Measurements from ENCODE around the gene DMWD.

The DMWD gene, protein sequence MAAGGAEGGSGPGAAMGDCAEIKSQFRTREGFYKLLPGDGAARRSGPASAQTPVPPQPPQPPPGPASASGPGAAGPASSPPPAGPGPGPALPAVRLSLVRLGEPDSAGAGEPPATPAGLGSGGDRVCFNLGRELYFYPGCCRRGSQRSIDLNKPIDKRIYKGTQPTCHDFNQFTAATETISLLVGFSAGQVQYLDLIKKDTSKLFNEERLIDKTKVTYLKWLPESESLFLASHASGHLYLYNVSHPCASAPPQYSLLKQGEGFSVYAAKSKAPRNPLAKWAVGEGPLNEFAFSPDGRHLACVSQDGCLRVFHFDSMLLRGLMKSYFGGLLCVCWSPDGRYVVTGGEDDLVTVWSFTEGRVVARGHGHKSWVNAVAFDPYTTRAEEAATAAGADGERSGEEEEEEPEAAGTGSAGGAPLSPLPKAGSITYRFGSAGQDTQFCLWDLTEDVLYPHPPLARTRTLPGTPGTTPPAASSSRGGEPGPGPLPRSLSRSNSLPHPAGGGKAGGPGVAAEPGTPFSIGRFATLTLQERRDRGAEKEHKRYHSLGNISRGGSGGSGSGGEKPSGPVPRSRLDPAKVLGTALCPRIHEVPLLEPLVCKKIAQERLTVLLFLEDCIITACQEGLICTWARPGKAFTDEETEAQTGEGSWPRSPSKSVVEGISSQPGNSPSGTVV

GRCh38 chr19:45792470-45793177, at the start of gene DMWD:
Gene DMWD, minus strand, starts transcription at chr19:45792845. Its CDS starts 89 bp downstream, at chr19:45792756.
- DNase-seq (ENCODE audit: low read depth): peak; percentile 98

DNA sequence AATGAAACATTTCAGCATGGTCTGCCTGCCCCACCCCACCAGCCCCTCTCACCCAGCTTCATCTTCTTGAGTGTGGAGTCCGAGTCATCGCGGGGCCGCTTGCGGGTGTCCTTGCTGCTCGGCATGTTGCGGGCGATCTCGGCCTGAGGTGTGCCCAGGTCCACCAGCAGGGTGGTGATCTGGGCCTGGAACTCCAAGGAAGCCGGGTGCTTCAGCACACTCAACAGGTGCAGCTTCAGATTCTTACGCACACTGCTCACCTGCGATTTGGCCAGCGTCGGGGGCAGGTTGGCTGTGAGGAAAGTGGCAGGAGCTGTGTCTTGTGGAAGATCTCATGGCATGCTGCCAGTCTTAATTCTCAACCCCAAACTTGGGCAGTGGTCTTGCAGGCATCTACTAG, 49.6 kb upstream of the DMWD start:
- no peak for DNase-seq (ENCODE audit: low read depth)

- DNase-seq (ENCODE audit: low read depth): no peak
Observed at GRCh38 chr19:45834970-45835369, 42.3 kb upstream of the DMWD start.

GRCh38 chr19:45828945-45829344, 36.3 kb upstream of the DMWD start:
- no peak for DNase-seq (ENCODE audit: low read depth)

DNA sequence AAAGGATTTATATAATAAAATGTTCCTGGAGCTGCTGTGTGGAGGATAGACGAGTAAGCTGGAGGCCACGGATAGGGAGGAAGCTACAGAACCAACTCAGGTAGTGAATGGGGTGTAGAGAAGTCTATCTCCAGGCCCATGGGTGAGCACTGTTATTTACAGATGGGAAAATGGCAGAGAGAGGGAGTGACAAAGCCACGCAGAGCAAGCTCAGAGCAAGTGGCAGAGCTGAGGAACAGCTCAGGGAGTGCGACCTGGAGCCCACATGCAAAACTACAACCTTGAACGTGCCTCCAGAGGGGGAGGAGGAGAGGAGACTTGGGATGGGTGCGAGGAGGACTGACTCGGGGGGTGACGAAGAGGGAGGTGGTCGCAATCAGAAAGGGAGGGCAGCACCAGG, 35.9 kb upstream of the DMWD start:
- no peak for DNase-seq (ENCODE audit: low read depth)

DNA sequence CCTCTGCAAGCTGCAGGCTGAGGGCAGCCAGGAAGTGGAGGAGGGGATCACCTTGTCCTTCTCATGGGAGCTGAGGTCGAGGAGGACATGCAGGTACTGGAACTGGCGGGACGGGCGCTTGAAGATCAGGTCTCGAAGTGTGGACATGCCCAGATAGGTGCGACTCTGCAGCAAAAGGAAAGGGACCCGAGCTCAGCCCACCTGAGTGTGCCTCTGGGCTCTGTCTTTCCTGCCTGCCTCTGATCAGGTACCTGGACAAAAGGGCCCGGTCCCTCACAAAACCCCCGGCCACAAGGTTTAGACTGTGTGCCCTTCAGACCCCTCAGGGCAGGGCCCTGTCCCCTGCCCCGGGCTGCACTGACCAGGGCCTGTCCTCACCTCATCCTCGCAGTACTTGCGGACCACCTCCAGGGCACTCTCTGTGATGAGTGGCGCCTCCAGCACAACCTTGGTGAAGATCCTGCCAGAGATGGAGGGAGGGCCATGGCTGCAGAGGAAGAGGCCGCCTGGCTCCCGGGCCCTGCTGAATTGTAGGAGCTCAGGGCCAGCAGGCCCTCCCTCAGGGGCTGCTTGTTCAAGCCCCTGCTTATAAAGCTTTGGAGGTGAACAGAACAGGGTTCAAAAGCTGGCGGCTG, 34.9 kb upstream of the DMWD start:
- DNase-seq (ENCODE audit: low read depth): no peak

GRCh38 chr19:45826934-45827333, 34.3 kb upstream of the DMWD start:
- DNase-seq (ENCODE audit: low read depth): no peak

DNA sequence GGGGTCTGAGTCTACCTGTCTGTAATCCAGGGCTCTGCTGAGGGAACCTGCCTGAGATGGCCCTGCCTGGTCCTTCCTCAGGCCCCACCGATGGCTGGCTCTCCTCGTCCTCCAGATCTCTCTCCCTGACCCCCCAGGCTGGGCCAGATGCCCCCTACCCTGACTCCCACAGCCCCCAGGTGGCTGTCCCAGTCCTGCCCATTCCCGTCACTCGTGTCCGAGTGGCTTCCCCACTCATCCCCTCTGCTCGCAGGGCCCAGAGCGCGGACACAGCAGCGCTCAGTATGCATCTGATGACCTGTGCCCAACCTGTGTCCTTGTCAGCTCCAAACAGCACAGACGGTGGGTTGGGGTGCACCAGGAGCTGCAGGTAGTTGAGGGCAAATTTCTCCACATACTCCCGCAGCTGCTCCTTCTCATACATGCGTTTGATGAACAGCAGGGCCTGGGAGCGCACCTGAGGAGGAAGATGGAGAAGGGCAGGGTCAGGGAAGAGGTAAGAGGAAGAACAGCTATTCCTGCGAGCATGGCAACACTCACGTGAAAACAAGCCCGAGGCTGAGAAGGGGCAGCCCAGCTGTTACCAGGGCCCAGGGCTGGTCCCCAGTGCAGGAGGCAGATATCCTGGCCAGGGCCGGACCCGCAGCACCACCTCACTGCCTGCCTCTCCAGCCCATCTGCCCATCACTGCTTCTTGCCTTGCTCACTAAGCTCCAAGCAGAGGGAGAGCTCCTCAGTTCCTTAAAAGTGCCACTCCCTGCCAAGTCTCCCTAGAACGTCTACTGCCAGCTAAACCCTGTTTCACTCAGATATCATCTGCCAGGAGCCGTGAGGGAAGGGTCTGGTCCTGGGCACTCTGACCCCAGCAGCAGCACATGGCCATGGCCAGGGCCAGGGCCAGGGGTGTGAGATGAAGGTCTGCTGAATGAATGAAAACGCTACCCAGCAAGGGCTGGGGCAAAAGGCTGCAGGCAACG, 33.6 kb upstream of the DMWD start:
- DNase-seq (ENCODE audit: low read depth): no peak

DNA sequence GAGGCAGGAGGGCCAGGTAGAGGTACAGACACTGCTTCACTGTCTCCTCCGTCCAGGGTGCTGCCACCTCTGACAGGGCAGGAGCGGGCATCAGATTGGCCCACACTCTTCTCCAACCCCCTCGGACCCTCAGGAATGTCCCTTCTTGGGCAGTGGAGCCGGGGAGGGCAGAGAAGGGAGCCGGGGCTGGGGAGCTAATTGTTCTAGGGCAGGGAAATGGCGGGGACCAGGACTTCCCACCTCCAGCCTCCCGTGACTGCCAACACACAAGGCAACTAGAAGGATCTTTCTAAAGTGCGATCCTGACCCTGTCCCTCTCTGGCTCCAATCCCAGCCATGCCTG, 32.6 kb upstream of the DMWD start:
- no peak for DNase-seq (ENCODE audit: low read depth)

DNA sequence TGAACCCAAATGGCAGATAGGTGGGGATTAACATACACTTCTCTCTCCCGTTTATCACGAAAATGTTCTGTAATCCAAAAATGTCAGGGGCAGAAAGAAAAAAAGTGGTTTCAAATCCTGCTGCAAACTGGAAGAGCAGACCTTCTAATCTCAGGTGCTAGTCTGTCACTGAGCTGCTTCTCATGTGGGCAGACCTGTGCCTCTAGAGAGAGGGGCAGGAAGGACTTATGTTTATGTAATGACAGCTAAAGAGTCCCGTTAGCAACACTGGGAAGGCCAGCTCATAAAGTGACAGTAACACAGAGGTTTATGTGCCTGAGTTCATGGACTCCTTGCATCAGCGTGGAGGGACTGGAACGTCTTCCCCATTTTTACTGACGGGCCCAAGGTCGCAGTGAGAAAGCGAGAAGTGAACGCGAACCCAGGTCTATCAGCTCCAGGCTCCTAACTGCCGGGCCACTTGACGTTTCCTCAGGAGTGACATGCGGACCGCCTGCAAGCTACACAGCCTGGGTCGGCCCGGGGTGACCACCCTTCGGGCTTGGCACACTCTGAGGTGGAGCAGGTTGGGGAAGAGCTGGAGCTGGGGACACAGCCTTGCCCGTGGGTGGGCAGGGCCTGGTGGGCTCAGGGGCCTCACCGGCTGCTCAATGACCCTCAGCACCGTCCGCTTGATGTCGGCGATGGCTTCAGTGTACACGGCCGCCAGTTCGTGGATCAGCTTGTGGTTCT, 32.1 kb upstream of the DMWD start:
- DNase-seq (ENCODE audit: low read depth): no peak

DNA sequence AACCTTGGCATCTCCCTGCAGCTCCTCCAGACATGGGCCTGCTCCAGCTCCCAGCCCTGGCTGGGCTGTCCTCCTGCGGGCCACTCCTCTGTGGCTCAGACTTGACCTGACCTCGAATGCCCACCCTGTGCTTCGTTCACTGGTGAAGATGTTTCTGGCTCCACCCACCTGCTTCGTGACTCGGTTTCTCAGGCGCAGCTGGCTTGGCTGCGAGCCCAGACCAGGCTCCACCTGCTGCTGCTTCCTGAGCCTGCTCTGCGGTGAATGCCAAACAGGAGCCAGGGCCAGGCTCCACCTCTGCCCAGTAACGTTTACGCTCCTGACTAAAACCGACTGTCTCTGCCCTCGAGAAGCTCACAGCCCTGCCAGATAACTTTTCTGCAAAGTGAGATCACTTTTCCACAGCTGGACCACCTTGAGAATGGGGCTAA, 31.4 kb upstream of the DMWD start:
- DNase-seq (ENCODE audit: low read depth): no peak

DNA sequence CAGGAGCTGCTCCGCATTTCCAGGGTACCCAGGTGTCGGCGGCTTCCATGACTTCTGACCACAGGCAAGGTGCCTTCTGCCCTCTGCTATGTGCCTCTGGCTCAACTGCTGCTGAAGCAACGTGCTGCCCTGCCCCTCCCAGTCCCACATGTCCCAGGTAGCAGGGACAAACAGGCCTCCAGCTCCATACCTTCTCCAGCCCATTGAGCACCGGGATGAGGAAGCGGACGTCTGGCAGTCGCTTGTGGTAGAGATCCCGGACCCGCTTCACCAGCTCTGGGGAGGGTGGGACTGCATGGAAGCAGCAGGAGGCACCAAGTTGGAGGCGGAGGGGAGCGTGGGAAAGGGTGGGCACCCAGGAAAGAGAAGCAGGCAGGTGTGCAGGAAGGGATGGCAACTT, 30.5 kb upstream of the DMWD start:
- no peak for DNase-seq (ENCODE audit: low read depth)

DNA sequence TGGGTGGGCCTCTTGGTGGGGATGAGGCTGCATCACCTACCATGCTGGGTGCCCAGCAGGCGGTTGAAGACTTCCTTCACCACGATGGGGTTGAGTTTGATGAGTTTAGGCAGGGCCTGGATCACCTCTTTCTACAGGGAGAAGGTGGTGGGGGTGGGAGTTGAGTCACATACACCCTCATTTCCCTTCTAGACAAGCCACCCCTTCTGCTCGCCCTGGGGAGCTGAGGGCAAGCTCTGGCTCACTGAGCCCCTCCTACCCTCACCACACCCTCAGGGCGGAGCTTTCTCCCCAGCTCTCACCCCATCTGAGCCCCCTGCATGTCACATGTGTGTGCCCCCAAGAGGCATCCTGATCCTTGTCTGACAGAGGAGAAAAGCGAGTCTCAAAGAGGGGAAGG, 30.1 kb upstream of the DMWD start:
- DNase-seq (ENCODE audit: low read depth): peak; percentile 17

DNA sequence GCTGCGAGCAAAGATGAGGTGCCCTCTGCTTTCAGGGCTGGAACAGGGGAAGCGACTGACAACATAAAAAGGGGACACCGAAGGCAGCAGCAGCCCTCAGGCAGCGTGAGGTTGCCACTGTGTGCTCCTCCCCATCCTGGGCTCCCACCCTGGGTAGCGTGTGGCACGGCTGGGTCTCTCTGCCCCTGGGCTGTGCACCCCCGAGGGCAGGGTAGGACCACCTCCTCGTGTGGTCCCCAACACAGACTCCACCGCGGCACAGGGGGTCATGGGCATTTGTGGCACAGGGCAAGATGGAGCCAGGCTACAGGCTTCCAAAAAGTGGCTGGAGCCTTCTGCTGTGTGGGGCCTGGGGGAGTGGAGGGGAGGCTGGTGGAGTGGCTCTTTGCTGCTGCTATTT, 28.9 kb upstream of the DMWD start:
- no peak for DNase-seq (ENCODE audit: low read depth)

- DNase-seq (ENCODE audit: low read depth): no peak
Observed at GRCh38 chr19:45821103-45821521, 28.5 kb upstream of the DMWD start.

DNA sequence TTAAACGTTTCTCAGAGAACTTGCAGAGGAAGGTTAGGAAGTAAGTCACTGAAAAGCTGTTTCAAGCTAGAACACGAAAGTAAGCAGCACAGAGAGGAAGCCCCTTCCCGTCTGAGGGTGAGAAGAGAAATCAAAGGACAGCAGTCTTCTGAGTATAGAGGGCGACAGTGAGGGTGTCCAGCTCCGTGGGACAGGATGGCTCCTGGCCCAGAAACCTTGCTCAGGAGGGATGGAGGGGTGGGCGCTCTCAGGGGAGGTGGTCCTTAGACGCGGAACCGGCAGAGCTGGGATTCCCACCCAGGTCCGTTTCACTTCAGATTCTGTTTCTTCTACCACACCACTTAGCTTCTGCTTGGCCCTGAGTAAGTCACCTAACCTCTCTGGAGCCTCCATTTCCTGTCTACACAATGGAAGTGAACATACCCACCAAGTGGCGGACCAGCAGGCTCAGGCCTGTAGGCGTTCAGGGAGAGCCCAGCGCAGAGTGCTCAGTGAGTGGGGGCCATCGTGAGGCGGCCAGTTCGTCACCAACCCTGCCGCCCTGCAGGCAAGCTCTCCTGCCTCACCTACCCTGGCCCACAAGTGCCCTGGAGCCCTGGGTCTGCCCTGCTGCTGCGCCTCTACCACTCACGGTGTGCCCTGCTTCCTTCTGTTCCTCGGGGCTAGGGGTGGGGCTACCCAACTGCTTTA, 27.9 kb upstream of the DMWD start:
- no peak for DNase-seq (ENCODE audit: low read depth)

GRCh38 chr19:45819769-45820168, 27.1 kb upstream of the DMWD start:
- DNase-seq (ENCODE audit: low read depth): no peak

GRCh38 chr19:45817725-45818301, 25.2 kb upstream of the DMWD start:
- peak; percentile 17 for DNase-seq (ENCODE audit: low read depth)

GRCh38 chr19:45817010-45817724, 24.5 kb upstream of the DMWD start:
- DNase-seq (ENCODE audit: low read depth): peak; percentile 94

All from ELR (cell line).